HFF-Myc (cell line): Measurements from ENCODE around the gene RELA.

Experiments used
- DNase-seq: peaks from one replicate; pipeline ENCODE4 v3.0.0-alpha.2; 2011; ENCODE audit warnings: low read depth; ENCODE audit errors: extremely low read depth
- H3K4me3 ChIP-seq: replicated peaks from 2 replicates; pipeline ENCODE4 v1.5.1; 2011; ENCODE audit warnings: low read depth, mild to moderate bottlenecking, control low read depth, low read length
- CTCF ChIP-seq: IDR thresholded peaks from 2 replicates; pipeline ENCODE4 v1.5.1; 2012; ENCODE audit warnings: mild to moderate bottlenecking, low read depth, low read length, control low read depth; ENCODE audit errors: missing control alignments

The RELA gene

GRCh38 chr11:65651339-65651588, 11.5 kb downstream of the RELA start:
- no peak for TF ChIP-seq CTCF
- DNase-seq = no peak

GRCh38 chr11:65650547-65651338, 12.0 kb downstream of the RELA start:
- no peak for DNase-seq
- no peak for TF ChIP-seq CTCF
- H3K4me3 ChIP-seq = no peak overlapping the region

More at GRCh38 chr11:65651339-65651588, 11.5 kb downstream of the RELA start:
- H3K4me3 ChIP-seq = no peak overlapping the region

GRCh38 chr11:65649656-65650546, 12.8 kb downstream of the RELA start:
- TF ChIP-seq CTCF = no peak
- DNase-seq = no peak
- no peak overlapping the region for H3K4me3 ChIP-seq

- H3K4me3 ChIP-seq = no peak overlapping the region
- no peak for DNase-seq
- no peak for TF ChIP-seq CTCF
Measured at GRCh38 chr11:65648997-65649493, 13.7 kb downstream of the RELA start.

GRCh38 chr11:65646958-65647701, 15.6 kb downstream of the RELA start:
- no peak for DNase-seq
- no peak overlapping the region for H3K4me3 ChIP-seq
- TF ChIP-seq CTCF = no peak

GRCh38 chr11:65646288-65646957, 16.3 kb downstream of the RELA start:
- DNase-seq = no peak
- no peak for TF ChIP-seq CTCF
- no peak overlapping the region for H3K4me3 ChIP-seq
